ENCODE data around the gene NPAS3. TPM values are rescaled to one million over a fixed set of nuclear protein-coding genes. Genes with fewer than 3 reads are reported as not detected.

Gene NPAS3
- total and polyA plus RNA-seq, 2 of the 13 experiments (the other 11 are each of a cell fraction or from before 2014, with no cell fraction given): not detected

GRCh38 chr14:33837943-33838683 is 899.4 kb downstream of the NPAS3 start (continued):
- TF ChIP-seq ZNF281 (CRISPR knock-in tag; IDR thresholded peaks at IDR 0.05; ENCODE audit: borderline replicate concordance) (no peak), SKI (IDR thresholded peaks at IDR 0.05; ENCODE audit: partially characterized antibody) (no peak), ATM (IDR thresholded peaks at IDR 0.05; ENCODE audit: borderline replicate concordance) (no peak), ZNF343 (CRISPR knock-in tag; IDR thresholded peaks at IDR 0.05) (no peak), ELF1 (CRISPR knock-in tag; IDR thresholded peaks at IDR 0.05) (no peak), MBNL3 (CRISPR knock-in tag; conservative IDR thresholded peaks at IDR 0.05) (no peak), TBP (CRISPR knock-in tag; IDR thresholded peaks at IDR 0.05) (no peak)

GRCh38 chr14:33839193-33840076 is 900.8 kb downstream of the NPAS3 start:
- ChIA-PET CTCF (ENCODE audit: low intra/inter-chr PET ratio, low total read pairs) (interaction anchor here (0.6 to 4.8 kb wide), 7 partner anchors 10 to 1263 kb away, joined by 3 to 73 read pairs (median 8); no protein-coding TSS in a partner anchor), POLR2A (interaction anchor here (1.2 kb wide), 1 partner anchor 259 kb away, joined by 4 read pairs; no protein-coding TSS in a partner anchor)
- no peaks in the 10 kb centered on the region for H3K9me3 ChIP-seq (ENCODE audit: low read length)
- DNase-seq (ENCODE audit: low spot score) (peak; percentile 58), ATAC-seq (peak; percentile 85), FAIRE-seq (peak; percentile 64)
- H2AFZ ChIP-seq (ENCODE audit: low read length): no peak overlapping the region
- BruUV-seq (replicated peaks): no TSS peak
- no peaks in the 10 kb centered on the region for H4K20me1 ChIP-seq (ENCODE audit: insufficient read depth, low read length)
- no peaks in the 10 kb centered on the region for H3K79me2 ChIP-seq (ENCODE audit: insufficient read depth, low read length)
- no peaks in the 10 kb centered on the region for H3K36me3 ChIP-seq (replicated peaks in 1 of 2; ENCODE audit: control insufficient read depth in 1 of 2, insufficient read depth in 2 of 2, low read length in 2 of 2)
- in situ Hi-C loops (cut with HindIII; ENCODE audit: extremely low pct_ligation_motif_present, low pct_unique_long_range_greater_than_20kb): loop anchor here (5.0 kb wide), 3 partner anchors 263 to 463 kb away; no protein-coding TSS in a partner anchor
- peaks cover 5 to 26% of the 10 kb centered on the region in 2 experiments; a peak in 3 of 5 replicates for H3K27me3 ChIP-seq (ENCODE audit: control insufficient read depth in 1 of 2, insufficient read depth in 2 of 2, low read length in 2 of 2)
- no peak overlapping the region for H3K9ac ChIP-seq (ENCODE audit: insufficient read depth, low read depth, low read length)
- 36% methylated on average over 16 of the region's 16 CpGs for WGBS (ENCODE audit: low lambda C conversion rate)
- no peak overlapping the region for H3K27ac ChIP-seq (ENCODE audit: extremely low read length, insufficient read depth, low read length)
- no peak overlapping the region for H3K4me2 ChIP-seq (ENCODE audit: low read depth, low read length)
- H3K4me1 ChIP-seq (ENCODE audit: insufficient read depth, low read length): no peaks in the 10 kb centered on the region
- intact Hi-C loops (cut with micrococcal nuclease; ENCODE audit: unreplicated experiment): loop anchor here (1.0 to 10.0 kb wide), 6 partner anchors 259 to 1263 kb away; no protein-coding TSS in a partner anchor
- H3K4me3 ChIP-seq (replicated peaks in 1 of 3; ENCODE audit: insufficient read depth in 1 of 3, low read depth in 2 of 3, low read length in 3 of 3): no peak overlapping the region
- TF ChIP-seq MEIS1 (CRISPR knock-in tag; IDR thresholded peaks at IDR 0.05; ENCODE audit: borderline replicate concordance): no peak
- TF ChIP-seq ARID4A (CRISPR knock-in tag; IDR thresholded peaks at IDR 0.05; ENCODE audit: borderline replicate concordance): no peak
- TF ChIP-seq ZNF317 (CRISPR knock-in tag; IDR thresholded peaks at IDR 0.05): no peak
- TF ChIP-seq RNF2 (conservative IDR thresholded peaks at IDR 0.05; ENCODE audit: low read depth): no peak
- no peak for TF ChIP-seq FOXO1 (CRISPR knock-in tag; IDR thresholded peaks at IDR 0.05)
- TF ChIP-seq ATRX (CRISPR knock-in tag; IDR thresholded peaks at IDR 0.05; ENCODE audit: borderline replicate concordance): no peak
- TF ChIP-seq MLLT10 (CRISPR knock-in tag; IDR thresholded peaks at IDR 0.05): no peak

Data from HepG2 (cell line).